GM12891 (cell line): ENCODE data around the gene NPIPB13. TPM values are rescaled to one million over a fixed set of nuclear protein-coding genes. Genes with fewer than 3 reads are reported as not detected.
"Not testable (repeated sequence)": the region's sequence is repeated elsewhere in the genome, so short reads cannot be mapped to it uniquely, and the experiment has no call there.

Source experiments
- DNase-seq: peaks from one replicate; pipeline ENCODE4 v3.0.0; 2011; ENCODE audit warnings: low spot score; ENCODE audit not compliant: insufficient read length
- FAIRE-seq: peaks from 2 replicates; lab custom pipeline; 2011; peaks lifted over from hg19 to GRCh38; lab: Jason Lieb, UNC
- polyA plus RNA-seq: library from polyadenylated mRNA; unstranded; fragments of >200 nt; gene quantifications from one replicate; pipeline ENCODE4 v1.2.1, GENCODE V29; 2012; ENCODE audit warnings: low read depth, missing spikeins, inconsistent platforms; ENCODE audit not compliant: missing spikeins

Gene NPIPB13
- 1.9 TPM for polyA plus RNA-seq

- not testable (repeated sequence) for DNase-seq, FAIRE-seq
These were observed at the start of gene NPIPB13 for GRCh38 chr16:30248379-30248778. TSS of gene NPIPB13 (minus strand) at chr16:30248479. CDS start at chr16:30245573, 2,906 bp downstream.

GRCh38 chr16:30282357-30282756 is 34.1 kb upstream of the NPIPB13 start:
- not testable (repeated sequence) for DNase-seq, FAIRE-seq

- FAIRE-seq, result not testable (repeated sequence)
These were observed 30.2 kb upstream of the NPIPB13 start for GRCh38 chr16:30278523-30278922.

GRCh38 chr16:30217082-30217481 is 31.2 kb downstream of the NPIPB13 start:
- DNase-seq, result not testable (repeated sequence)

More at GRCh38 chr16:30278523-30278922, 30.2 kb upstream of the NPIPB13 start:
- not testable (repeated sequence) for DNase-seq

GRCh38 chr16:30211414-30211813 is 36.9 kb downstream of the NPIPB13 start:
- not testable (repeated sequence) for FAIRE-seq, DNase-seq

More at GRCh38 chr16:30217082-30217481, 31.2 kb downstream of the NPIPB13 start:
- not testable (repeated sequence) for FAIRE-seq

- not testable (repeated sequence) for DNase-seq, FAIRE-seq
These were observed 39.2 kb downstream of the NPIPB13 start for GRCh38 chr16:30209032-30209431.

- not testable (repeated sequence) for FAIRE-seq, DNase-seq
These were observed 41.1 kb downstream of the NPIPB13 start for GRCh38 chr16:30207063-30207704.

- not testable (repeated sequence) for FAIRE-seq, DNase-seq
These were observed 42.0 kb downstream of the NPIPB13 start for GRCh38 chr16:30206252-30206651.

- not testable (repeated sequence) for FAIRE-seq, DNase-seq
These were observed 42.6 kb downstream of the NPIPB13 start for GRCh38 chr16:30205541-30206236.

GRCh38 chr16:30199608-30200343 is 48.5 kb downstream of the NPIPB13 start:
- FAIRE-seq, DNase-seq: not testable (repeated sequence)

GRCh38 chr16:30199049-30199448 is 49.2 kb downstream of the NPIPB13 start, which contains the start of gene SULT1A3:
TSS of gene SULT1A3 (plus strand) at chr16:30199255. CDS start at chr16:30200729, 1,474 bp downstream.
- not testable (repeated sequence) for FAIRE-seq, DNase-seq
